Stimulated activated CD4-positive, alpha-beta T cell treated with anti-CD3 and anti-CD28 coated beads, Interleukin-15, amount 100 ng/mL, for 48 hours (primary cell): Measurements from ENCODE around the gene ZP1.

Experiments
- DNase-seq, 2 donors: peaks; one replicate each; pipeline ENCODE4 v3.0.0-alpha.2; 2020; ENCODE audit warnings: low read depth in 2 of 2

Gene ZP1

DNA sequence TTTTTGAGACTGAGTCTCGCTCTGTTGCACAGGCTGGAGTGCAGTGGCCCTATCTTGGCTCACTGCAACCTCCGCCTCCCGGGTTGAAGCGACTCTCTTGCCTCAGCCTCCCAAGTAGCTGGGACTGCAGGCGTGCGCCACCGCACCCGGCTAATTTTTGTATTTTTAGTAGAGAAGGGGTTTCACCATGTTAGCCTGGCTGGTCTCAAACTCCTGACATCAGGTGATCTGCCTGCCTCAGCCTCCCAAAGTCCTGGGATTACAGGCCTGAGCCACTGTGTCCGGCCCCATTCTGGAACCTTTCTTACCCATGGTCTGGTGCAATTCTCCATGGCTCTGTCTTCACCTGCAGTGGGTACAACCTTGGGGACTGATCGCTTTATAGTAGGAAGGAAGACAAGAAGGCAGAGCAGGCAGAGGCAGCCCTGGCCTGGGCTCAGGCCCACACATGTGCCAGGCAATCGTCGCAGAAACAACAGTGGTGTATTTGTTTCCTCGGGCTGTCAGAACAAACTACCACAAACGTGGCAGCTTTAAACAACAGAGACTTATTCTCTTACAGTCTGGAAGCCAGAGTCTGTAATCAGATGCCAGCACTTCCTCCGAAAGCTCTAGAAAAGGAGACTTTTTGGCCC lies 7.6 kb upstream of the ZP1 start:
- no peak for DNase-seq

DNA sequence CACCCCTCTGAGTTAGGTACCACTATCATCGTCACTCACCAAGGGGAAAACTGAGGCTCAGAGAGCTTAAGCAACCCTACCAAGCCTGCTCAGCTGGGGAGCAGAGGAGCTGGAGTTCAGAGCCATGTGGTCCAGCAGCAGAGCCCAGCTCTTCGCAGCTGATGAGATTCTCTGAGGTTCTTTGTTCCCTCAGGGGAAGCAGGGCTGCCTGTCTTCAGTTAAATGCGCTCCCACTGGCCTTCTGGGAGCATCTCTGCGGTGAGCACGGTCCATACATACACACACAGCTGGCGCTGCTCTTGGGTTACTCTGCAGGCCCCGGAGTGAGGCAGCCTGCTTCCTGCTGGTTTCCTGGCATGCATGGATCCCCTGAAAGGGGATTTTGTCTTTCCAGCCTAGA lies 6.4 kb upstream of the ZP1 start:
- no peak for DNase-seq

DNA sequence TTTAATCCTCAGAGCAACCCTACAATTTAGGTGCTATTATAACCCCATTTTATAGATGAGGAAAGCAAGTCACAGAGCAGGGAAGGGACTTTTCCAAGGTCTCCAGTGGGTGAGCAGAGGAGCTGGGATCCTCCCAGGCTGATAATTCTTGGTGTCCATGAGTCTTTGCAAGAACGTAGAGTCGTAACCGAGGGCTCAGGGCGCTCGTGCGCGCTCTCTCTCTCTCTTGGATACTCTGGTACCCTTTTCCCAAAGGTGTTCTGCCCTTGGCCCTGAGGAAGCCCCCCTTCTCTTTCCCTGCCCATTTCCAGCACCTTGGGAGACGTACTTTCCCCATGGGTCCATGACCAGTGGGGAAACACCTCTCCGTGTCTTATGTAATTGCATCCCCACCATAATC lies 5.2 kb upstream of the ZP1 start:
- no peak for DNase-seq

DNA sequence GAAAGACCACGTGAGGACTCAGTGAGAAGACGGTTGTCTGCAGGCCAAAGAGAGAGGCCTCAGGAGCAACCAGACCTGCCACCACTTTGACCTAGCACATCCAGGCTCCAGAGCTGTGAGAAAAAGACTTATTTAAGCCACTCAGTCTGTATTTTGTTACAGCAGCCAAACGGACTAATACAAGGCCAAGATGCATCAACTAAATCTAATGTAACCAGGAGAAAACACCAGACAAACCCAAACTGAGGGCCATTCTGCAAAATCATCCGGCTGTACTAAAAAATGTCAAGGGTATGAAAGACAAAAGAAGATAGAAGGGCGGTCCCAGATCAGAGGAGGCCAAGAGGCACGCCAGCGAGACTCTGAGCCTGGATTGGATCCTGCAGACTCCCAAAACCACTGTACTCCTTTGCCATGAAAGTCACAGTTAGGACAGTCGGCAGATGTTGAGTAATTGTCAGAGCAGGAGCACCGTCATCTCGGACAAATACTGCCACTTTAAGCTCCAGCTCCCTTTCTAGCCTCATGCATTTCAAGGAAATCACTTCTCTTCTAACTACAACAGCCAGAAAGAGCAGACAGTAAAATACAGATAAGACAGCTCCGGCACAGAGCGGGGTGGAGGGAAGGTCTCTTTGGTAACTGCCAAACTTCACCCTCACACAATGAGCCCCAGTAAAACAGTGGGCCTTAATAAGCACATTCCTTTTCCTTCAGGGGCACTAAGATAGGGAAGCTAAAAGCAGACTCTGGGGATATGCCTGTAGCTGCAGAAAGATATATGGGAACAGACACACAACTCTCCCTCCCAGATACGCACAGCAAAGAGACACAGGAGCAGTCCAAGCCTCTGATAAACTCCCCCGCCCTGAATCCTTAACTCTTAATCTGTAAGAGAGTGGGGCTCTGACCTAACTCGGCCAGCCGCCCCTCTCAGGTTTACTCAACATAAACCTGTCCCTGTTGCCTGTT lies 3.5 kb upstream of the ZP1 start:
- no peak for DNase-seq

DNA sequence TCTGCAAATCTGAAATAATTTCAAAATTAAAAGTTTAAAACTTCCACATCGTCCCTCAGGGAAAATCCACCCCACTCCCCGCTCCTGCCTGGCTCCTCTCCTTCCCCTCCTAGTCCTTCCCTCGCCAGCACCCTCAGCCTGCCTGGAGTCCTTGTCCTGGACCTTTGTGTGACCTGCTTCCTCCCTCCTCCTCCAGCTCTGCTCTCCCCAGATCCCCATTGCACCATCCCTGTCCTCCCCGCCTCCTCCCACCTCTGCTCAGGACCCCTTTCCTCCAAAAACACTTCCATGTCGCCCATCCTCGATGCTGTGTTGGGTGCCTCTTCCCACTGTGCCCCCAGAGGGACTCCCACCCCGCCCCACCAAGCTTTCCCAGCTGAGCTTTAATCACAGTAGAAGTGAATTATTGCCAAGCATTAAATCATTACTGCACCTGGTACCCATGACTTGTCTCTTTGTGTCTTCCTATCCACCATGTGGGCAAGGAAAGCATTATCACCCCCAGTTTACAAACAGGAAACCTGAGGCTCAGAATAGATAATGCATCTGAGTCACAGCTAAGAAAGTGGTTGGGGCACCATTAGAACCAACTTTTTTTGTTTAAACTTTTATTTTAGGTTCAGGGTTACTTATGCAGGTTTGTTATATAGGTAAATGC lies 2.4 kb upstream of the ZP1 start:
- no peak for DNase-seq

DNA sequence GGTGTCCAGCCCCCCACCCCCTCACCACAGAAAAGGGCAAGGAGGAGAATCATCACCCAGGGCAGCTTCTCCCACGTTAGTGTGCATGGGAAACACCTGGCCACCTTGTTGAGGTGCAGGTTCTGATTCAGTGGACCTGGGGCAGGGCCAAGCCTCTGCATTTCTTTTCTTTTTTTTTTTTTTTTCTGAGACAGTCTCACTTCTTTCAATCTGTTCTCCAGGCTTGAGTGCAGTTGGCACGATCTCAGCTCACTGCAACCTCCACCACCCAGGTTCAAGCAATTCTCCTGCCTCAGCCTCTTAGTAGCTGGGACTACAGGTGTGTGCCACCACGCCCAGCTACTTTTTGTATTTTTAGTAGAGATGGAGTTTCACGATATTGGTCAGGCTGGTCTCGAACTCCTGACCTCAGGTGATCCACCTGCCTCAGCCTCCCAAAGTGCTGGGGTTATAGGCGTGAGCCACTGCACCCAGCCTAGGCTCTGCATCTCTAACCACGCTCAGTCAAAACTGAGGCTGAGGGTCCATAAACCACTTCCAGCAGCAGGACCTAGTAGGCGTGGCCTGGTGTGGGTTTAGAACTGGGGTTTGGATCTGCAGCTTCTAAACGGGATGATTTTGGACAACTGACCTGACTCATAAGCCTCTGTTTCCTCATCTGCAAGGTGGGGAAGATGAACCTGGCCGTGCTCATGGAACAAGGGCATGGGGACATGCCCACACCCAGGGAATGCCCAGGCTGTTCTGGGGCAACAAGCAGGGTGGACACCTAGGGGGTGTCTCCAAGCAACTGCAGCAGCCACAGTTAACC lies 734 bp downstream of the ZP1 start:
- DNase-seq, result no peak

DNA sequence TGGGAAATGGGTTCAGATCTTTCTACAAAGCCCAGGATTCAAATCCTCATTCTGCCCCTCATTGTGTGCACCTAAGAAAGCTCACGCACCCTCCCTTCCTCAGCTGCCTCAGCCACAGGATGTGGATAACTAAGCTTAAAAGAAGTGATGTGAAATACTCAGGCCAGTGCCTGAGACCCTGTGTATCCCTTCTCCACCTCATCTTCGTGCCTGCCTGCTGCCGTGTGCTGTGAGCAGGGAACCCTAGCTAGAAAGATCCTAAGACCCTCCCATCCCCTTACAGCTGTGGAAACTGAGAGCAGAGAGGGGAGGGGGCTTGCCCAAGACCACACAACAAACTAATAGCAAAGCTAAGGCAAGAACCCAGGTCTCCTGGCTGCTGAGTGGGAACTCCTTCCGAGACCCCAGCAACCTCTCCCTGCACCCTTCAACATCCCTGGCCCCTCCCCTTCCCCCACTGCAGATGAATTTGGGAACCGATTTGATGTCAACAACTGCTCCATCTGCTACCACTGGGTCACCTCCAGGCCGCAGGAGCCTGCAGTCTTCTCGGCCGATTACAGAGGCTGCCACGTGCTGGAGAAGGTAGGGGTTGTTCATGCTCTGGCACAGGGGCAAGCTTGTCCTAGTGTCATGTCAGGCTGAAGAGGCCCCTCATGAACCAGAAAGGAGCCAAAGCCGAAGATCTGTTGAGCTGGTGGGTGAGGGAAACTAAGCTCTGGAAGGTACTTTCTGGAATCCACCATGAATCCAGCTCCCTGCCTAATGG lies 1.5 kb downstream of the ZP1 start:
- DNase-seq, result no peak

DNA sequence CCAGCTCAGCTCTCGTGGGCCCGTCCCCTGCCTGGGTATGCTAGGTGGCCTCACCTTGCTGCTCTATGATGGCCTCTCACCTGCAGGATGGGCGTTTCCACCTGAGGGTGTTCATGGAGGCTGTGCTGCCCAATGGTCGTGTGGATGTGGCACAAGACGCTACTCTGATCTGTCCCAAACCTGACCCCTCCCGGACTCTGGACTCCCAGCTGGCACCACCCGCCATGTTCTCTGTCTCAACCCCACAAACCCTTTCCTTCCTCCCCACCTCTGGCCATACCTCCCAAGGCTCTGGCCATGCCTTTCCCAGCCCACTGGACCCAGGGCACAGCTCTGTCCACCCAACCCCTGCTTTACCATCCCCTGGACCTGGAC lies 2.1 kb downstream of the ZP1 start:
- DNase-seq, result no peak

DNA sequence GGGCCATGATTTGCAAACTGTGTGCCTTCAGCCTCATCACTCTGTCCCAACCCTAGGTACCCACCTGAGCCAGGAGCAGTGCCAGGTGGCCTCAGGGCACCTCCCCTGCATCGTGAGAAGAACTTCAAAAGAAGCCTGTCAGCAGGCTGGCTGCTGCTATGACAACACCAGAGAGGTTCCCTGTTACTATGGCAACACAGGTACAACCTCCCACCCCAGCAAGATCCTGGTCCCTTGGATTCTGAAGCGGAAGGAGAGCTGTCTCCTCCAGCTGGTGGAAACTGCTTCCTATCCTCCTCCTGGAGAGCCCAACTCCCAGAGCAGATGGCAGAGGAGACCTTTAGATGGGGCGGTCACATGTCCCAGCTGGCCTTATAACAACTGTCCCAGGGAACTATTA lies 2.9 kb downstream of the ZP1 start:
- DNase-seq, result no peak

DNA sequence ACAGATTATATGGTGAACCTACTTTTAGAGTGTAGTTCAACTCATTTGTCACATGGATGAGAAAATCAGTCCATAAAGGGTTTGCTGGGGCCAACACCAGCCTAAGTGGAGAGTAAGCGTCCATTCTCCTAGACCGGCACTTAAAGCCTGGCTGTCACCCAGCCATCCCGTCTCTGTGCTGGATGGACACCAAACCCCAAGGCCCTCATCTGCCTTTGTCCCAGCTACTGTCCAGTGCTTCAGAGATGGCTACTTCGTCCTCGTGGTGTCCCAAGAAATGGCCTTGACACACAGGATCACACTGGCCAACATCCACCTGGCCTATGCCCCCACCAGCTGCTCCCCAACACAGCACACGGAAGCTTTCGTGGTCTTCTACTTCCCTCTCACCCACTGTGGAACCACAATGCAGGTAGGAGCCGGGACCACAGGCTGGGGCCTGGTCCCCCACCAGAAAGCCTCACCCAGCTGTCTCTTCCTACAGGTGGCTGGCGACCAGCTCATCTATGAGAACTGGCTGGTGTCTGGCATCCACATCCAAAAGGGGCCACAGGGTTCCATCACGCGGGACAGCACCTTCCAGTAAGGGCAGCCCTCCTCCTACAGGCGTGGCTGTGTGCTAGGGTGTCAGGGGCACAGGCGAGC lies 3.5 kb downstream of the ZP1 start:
- DNase-seq, result no peak

DNA sequence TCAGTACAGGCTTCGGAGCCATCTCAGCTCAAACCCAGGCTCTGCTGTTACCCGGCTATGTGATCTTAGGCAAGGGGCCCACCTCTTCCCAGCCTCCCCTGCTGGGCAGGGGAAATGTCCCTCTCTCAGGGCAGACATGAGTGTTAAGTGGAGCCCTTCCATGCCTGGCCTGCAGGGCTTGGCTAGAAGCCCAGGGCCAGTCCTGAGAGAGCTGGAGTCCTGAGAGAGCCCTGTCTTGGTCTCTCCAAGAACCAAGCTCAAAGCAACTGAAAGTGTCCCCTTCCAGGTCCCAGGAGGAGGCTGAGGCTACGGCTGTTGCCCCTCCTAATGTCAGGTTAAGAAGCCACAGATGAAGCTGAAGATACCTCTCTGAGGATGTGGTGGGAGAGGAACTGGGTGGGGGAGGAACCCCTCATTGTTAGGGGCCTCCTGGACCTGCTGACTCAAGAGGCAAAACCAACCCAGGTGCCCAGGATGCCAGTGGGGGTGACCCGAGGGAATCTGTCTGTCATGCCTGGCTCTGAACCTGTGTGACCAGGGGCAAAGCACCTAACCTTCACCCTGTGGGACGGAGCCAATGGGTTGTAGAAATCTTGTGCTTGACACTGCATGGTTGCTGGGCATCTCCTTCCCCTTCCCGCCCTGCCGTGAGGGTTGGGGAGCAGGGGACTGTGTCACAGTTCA lies 4.2 kb downstream of the ZP1 start:
- DNase-seq, result no peak

DNA sequence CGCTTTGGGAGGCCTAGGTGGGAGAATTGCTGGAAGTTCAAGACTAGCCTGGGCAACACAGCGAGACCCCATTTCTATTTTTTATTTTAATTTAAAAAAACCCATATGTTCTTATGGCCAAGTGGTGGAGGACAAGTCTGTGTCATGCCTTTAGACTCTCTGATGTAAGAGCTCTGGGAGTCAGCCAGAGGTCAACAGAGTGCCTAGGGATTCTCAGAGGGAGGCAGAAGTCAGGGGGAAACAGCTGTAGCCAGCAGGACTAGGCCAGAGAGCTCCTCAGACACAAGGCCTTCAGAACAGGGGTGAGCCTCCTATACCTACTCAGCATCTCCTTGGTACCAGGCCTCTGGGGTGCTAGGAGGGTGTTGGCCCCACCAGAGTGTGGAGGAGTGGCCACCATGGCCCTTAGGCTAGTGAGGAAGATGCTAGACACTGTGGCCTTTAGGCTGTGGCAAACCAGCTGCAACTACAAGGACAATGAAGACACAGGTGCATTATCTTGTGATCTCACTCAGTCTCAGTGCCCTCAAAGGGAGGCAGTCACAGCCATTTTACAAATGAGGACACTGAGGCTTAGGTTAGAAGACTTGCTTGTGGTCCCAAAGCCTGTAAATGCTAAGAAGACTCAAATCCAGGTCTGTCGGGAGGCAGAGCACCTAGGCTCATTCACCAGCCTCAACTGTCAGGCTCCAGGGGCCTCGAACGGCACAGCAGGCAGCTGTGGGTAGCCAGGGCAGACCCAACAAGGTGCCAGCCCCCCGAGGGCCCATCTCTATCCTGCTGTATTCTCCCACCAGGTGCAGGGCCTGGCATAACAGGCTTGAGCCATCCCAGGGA lies 5.0 kb downstream of the ZP1 start:
- DNase-seq, result no peak

DNA sequence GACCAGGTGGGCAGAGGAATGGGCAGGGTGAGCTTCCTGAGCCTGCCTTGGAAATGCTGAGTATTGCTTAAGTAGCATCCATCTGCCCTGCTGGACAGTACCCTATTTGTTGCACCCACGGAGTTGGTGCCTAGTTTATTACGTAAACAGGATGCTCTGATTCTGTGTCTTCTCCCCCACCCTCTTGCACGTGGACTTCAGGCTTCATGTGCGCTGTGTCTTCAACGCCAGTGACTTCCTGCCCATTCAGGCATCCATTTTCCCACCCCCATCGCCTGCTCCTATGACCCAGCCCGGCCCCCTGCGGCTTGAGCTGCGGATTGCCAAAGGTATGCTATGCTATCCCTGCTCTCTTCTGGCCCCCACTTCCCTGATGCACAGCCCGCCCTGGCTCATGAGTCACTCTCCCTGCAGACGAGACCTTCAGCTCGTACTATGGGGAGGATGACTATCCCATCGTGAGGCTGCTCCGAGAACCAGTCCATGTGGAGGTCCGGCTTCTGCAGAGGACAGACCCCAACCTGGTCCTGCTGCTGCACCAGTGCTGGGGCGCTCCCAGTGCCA lies 5.7 kb downstream of the ZP1 start:
- no peak for DNase-seq

DNA sequence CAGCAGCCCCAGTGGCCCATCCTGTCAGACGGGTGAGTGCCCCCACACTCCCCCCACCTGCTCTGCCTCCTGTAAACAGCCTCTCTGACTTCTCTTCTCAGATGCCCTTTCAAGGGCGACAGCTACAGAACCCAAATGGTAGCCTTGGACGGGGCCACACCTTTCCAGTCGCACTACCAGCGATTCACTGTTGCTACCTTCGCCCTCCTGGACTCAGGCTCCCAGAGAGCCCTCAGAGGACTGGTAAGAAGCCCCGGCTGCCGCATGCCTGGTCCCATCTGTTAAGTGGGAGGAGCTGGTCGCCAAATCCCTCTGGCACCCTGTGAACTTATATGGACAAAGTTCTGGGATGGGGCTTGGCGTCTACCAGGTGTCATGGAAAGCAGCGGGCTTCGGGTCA lies 6.2 kb downstream of the ZP1 start:
- no peak for DNase-seq

DNA sequence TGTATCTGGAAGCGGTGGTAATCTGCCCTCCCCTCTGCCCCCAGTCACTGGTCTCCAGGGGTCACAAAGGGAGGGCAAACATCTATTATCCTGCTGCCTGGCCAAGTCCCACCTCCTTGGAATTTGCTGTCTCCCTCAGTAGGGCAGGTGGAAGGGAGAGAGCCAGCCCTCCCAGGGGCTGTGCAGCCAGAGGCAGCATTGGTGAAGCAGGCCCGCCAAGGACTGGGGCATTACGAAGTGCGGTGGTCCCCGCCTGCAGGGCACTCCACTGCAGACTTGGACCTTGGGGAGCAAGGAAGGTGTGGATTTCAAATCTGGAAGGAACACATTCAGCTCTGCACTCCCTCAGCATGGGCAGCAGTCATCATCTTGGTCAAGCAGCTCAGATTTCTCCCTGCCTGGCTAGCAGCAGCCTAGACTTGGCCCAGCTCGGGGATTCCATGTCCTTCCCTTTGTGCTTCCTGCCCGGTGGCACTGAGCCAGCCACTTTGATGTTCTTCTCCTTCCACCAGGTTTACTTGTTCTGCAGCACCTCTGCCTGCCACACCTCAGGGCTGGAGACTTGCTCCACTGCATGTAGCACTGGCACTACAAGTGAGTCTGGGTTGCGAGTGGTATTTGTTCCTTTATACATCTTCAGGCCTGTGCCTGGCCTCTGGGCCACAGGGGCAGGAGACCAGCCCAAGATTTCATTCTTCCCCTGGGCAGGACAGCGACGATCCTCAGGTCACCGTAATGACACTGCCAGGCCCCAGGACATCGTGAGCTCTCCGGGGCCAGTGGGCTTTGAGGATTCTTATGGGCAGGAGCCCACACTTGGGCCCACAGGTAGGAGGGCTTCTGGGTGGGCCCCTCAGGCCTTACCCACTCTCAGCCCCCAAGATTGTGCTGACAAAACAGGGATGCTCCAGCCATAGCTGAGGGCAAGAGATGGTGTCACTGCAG lies 7.4 kb downstream of the ZP1 start:
- DNase-seq, result no peak

DNA sequence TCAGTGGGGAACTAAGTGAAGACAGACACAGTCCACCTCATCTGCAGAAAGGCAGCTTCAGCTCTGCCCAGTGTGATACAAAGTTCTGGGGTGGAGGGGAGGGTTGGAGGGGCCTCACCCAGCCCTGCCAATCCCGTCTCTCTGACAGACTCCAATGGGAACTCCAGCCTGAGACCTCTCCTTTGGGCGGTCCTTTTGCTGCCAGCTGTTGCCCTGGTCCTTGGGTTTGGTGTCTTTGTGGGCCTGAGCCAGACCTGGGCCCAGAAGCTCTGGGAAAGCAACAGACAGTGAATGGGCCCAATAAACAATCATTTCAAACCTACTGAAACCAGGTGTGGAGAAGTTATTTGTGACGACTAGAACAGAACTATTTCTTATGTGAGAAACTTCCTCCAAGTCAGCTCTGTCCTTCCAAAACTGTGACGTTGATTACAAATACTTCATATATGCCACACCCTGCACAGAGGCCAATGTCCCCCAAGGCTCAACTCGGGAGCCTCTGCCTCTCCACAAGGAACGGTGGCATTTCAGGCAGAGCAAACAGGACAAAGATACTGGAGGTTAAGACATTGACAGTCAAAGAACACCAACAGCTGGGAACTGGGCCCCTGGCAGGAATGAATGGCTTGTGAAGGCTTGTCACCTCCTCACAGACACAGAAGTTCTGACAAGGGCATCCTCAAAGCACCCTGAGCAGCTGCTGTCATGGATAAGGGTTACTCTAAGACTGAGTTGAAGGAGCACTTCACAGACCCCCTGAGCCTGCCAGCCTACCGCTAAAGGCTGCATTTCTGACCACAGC lies 8.2 kb downstream of the ZP1 start:
- DNase-seq, result no peak

DNA sequence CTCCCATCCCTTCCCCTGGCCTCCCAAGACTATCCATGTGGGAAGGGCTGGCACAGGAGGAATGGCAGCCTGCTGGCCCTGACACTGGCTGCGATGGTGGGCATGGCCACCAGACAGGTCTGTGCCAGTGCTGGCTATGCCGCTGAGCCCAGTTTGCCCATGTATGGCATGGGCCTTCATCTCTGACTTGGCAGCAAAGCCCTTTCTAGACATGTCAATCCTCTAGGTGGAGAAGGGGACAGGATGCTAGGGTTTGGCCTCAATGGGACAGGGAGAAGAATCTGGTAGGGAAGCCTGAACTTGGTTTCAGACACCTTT lies 8.8 kb downstream of the ZP1 start:
- DNase-seq, result no peak
